Mammary epithelial cell (primary cell): ENCODE data around the gene SCN9A.

Experiments
- EZH2 ChIP-seq: IDR thresholded peaks from 2 replicates; pipeline ENCODE4 v1.6.1; 2012; ENCODE audit warnings: low read length, inconsistent platforms, borderline replicate concordance
- TF ChIP-seq, protein P1 (sequence below), 2 donors: IDR thresholded peaks in 1 of 2; conservative IDR thresholded peaks in 1 of 2; 2 replicates each; pipeline ENCODE4 v1.5.1; 2011 to 2012; ENCODE audit warnings: inconsistent platforms in 2 of 2, low read length in 2 of 2, mild to moderate bottlenecking in 2 of 2, control low read depth in 1 of 2, low read depth in 1 of 2; ENCODE audit not compliant: insufficient read depth in 1 of 2; ENCODE audit errors: extremely low read depth in 1 of 2

GRCh38 chr2:166230724-166231070 is 145.0 kb downstream of the SCN9A start:
- TF ChIP-seq, protein P1, sequence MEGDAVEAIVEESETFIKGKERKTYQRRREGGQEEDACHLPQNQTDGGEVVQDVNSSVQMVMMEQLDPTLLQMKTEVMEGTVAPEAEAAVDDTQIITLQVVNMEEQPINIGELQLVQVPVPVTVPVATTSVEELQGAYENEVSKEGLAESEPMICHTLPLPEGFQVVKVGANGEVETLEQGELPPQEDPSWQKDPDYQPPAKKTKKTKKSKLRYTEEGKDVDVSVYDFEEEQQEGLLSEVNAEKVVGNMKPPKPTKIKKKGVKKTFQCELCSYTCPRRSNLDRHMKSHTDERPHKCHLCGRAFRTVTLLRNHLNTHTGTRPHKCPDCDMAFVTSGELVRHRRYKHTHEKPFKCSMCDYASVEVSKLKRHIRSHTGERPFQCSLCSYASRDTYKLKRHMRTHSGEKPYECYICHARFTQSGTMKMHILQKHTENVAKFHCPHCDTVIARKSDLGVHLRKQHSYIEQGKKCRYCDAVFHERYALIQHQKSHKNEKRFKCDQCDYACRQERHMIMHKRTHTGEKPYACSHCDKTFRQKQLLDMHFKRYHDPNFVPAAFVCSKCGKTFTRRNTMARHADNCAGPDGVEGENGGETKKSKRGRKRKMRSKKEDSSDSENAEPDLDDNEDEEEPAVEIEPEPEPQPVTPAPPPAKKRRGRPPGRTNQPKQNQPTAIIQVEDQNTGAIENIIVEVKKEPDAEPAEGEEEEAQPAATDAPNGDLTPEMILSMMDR (conservative IDR thresholded peaks at IDR 0.05 in 1 of 2, IDR thresholded peaks at IDR 0.05 in 1 of 2; ENCODE audit: extremely low read depth in 1 of 2, insufficient read depth in 1 of 2, low read depth in 1 of 2, low read length in 2 of 2), result no peak
- TF ChIP-seq EZH2, result no peak
